Left renal cortex interstitium (tissue), 4 donors: ENCODE measurements around the gene NAA15. TPM values are rescaled to one million over a fixed set of nuclear protein-coding genes. Genes with fewer than 3 reads are reported as not detected.
"Not testable (repeated sequence)": the region's sequence is repeated elsewhere in the genome, so short reads cannot be mapped to it uniquely, and the experiment has no call there.

Experiments used
- DNase-seq, 4 donors: peaks; one replicate each; pipeline ENCODE4 v3.0.0-alpha.2; 2013; ENCODE audit warnings: low read depth in 4 of 4, low spot score in 2 of 4, missing footprints in 1 of 4
- polyA plus RNA-seq, 4 donors: library from polyadenylated mRNA; unstranded; fragments of 120-200 nt; gene quantifications; one replicate each; pipeline ENCODE4 v1.2.1, GENCODE V29; 2013; ENCODE audit not compliant: insufficient read length in 4 of 4

The NAA15 gene
- 10 to 100 TPM; 29.3 to 38.3 (median 35.2) TPM for polyA plus RNA-seq

DNA sequence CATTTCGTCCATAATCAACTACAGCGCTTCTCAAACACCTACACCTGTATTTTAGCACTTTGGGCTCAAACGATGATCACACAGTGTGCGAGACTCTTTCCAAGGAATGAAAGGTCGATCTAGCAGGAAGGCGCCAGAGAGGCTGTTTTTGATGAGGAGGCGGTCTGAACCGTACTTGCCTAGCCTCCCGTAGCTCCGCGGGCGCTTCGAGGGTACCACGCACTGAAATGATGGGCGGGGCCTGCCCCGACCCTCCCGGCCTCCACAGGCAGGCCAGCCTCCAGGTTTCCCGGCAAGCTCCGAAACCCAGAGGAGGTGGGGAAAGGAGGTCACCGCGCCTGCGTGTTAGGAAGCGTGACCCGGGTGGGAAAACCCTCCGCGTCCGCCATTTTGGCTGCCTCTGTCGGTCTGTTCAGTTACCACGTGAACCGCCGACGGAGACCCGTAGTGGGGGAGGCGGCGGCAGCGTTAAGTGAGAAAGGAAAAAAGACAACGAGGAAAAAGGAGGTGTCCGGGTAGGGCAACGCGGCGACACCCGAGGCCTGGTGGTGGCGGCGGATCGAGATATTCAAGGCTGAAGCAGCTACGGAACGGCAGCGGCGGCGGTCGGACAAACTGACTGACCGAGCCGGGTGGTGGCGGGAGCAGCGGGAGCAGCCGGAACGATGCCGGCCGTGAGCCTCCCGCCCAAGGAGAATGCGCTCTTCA lies at the start of gene NAA15:
NAA15 (plus strand) TSS at position 393 of the 708 bp plus-strand sequence; CDS start at position 666, 273 bp downstream.
- peak; percentile 90 to 97 (median 93) for DNase-seq

DNA sequence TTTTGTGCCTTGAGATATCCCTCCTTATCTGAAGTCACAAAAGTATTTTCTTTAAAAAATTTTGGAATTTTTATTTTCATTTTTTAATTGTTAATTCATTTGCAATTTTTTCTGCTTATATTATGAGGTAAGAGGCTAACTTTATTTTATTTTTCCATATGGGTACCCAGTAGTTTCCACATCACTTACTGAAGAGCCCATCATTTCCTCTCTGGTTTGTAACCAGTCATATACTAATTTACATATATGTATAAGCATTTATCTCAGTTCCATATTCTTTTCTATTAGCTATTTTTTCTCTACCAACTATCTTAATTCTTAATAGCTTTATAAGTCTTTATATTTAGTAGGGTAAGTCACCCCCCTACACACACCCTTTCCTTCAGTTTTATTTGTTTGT lies 48.3 kb upstream of the NAA15 start:
- no peak for DNase-seq

DNA sequence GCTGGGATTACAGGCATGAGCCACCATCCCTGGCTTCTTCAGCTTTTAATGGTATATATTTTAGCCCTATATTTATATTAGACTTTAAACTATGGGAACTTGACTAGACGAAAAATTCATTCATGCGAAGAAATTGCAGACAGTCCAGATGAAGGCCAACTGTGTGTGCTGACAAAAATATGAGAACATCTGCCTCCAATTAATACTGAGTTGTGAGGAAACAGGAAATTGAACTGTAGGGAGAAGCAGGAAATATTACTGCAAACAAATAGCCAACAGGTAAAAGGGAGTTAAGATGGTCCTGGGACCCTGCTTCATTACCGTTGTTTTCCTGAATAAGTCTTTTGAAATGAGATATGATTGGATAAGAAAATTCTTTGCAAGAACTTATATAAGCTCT lies 47.6 kb upstream of the NAA15 start:
- no peak for DNase-seq

DNA sequence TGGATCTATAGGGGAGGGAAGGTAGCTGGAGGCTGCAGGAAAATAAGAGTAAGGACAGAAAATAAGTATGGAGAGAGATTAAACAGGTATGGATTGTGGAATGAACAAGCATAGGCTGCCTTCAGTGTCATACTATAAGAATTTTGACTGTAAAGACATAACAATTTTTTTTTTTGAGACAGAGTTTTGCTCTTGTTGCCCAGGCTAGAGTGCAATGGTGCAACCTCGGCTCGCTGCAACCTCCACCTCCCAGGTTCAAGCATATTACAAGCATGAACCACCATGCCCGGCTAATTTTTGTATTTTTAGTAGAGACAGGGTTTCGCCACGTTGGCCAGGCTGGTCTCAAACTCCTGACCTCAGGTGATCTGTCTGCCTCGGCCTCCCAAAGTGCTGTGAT lies 45.7 kb upstream of the NAA15 start:
- not testable (repeated sequence) for DNase-seq

DNA sequence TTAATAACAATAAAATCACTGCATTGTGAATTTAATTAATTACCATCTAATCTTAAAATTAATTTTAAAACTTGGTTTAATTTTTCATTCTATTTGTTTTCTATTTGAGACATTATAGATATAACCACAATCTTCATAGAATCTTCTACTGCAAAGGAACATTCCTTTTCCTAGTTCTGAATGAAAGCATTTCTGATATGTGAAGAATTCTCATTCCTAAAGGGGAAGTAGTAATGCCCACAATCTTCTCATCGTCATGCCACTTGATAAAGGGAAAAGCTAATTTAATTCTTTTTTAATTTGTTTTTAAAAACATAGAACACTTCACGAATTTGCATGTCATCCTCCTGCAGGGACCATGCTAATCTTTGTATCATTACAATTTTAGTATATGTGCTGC lies 45.0 kb upstream of the NAA15 start:
- DNase-seq, result no peak

DNA sequence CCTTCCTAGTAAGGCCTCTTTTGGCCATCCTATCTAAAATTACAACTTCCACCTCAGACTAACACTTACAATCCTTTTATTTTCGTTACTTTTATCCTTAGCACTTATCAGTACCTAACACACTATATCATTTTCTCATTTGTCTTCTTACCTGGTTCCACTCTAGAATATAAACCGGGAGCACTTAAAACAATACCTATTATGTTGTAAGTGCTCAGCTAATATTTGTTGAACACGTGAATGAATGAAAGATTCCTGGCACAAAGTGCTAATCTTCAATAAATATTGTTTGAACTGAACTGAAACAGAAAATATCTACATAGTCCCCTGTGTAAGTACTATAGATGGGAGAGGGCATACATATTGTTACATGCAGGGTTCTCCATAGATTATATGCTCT lies 35.7 kb upstream of the NAA15 start:
- no peak for DNase-seq

DNA sequence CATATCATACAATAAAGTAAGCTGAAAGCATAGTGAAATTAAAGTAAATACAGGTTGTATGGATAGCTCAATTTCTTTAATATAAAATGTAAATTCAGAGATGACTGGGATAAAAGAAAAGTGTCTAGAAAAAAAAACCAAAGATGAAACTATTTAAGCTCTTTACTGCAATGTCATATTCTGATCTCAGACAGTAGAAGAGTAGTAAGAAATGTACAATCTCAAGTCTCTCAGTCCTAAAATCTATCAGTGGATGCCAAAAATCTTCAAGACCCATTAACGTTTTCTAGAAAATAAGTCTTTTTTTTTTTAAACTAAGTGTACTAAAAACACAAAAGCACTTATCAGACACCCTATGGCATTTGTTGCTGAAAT lies 35.1 kb upstream of the NAA15 start:
- DNase-seq, result no peak

DNA sequence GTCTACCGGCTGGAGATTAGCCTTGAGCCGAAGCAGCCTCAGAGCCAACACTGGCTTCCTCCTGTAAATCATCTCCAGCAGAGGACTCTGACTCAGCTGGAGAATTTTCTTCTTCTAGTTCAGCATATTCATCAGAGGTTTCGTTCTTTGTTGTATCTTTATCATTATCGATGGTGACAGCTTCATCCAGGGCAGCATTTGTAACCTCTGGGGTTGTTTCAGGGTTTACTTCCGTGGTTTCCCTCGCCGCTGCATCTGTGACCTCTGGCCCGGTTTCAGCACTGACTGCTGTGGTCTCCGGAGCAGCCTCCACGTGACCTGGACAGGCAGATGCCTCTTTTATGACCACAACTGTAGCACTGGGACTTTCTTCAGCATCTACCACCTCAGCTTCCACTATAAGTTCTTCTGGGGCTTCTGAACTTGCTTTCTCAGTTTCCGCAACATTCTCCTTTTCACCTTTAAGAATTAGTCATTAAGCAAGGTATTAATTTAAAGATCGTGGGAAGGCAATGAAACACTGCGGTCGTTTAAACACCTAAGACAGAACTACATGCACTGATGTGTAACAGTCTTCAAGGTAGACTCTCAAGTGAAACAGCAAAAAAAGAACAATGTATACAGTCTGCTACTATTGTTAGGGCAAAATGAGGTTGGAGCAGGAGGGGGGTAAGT lies 34.6 kb upstream of the NAA15 start:
- DNase-seq, result peak in 3 of 4 donors; percentile 40 to 69 (median 43)

DNA sequence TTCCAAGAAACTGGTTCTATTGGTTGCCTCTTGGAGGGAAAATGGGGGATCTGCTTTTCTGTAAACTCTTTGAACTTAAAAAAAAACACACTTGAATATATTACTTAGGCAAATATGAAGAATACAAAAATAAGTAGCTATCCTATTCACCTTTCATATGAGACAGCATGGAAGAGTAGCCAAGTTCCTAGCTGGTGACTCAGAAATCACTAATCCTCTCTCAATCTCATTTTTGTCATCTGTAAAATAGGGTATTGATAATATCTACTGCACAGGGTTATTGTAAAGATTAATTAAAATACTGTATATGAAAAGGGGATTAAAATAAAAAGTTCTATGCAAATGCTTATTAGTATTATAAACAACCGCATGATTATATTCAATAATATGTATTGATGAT lies 34.0 kb upstream of the NAA15 start:
- DNase-seq, result no peak

DNA sequence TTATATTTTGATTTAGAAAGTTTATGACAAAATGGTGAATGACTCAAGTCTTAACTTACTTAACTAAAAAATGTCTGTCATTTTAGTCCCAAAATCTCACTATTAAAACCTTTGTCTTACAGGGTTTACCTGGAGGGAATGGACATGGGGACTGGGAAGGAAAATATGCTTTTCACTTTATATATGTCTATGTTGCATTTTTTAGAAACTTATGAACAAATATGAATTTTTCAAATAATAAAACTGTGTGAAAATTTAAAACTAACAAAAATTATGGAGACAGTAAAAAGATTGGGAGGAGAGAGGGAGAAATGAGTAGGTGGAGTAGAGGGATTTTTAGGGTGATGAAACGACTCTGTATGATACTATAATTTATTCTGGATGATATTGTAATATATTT lies 27.5 kb upstream of the NAA15 start:
- no peak for DNase-seq

DNA sequence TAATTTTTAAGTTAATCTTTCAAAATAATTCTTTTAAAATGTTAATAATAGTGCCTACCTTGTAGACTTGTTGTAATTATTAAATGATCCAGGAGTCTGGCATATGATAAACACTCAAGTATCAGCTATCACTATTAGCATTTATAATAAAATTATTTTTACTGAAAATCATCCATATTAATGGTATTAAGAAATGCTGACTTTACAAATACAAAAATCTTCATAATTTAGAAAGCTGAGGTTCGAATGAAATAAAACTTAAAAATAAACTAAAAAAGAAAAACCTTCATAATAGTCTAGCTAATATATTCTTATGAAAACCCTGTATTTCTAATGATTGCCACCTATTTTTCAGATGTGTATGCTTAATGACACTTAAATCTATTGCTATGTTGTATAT lies 26.5 kb upstream of the NAA15 start:
- DNase-seq, result no peak

DNA sequence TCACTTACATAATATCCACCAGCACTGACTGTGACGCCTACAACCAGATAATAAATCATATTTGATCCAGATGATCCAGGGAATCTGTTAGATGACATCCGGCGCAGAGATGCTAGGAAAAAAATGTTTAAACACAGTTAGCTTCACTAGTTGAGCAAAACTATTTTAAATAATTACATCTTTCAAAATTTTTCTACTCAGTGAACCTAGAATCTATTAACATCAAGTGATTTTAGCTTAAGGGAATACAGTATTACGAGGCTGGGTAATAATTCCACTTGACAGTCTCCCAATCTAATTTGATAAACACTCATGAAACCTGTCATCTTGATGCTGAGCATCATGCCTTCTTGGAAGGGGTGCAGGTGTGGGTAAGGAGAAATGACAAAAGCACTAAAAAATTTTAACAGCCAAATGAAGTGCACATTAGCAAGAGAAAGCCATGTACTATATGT lies 26.0 kb upstream of the NAA15 start:
- no peak for DNase-seq

DNA sequence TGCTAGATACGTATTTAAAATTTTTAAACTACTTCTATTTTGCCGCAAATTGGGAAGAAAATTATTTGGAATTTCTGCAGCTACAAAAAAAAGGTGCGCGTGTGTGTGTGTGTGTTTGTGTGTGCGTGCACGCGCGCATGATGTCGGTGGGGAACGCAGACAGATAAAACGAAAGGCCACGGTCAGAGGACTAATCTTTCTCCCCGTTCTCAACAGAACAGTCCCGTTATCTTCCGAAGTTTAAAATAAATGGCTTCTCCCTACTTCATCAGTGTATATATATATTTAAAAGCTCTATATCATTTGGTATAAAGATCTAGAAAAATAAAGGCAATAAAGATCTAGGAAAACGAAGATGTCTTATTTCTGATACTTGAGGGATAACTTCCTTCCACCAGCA lies 22.8 kb upstream of the NAA15 start:
- DNase-seq, result no peak

DNA sequence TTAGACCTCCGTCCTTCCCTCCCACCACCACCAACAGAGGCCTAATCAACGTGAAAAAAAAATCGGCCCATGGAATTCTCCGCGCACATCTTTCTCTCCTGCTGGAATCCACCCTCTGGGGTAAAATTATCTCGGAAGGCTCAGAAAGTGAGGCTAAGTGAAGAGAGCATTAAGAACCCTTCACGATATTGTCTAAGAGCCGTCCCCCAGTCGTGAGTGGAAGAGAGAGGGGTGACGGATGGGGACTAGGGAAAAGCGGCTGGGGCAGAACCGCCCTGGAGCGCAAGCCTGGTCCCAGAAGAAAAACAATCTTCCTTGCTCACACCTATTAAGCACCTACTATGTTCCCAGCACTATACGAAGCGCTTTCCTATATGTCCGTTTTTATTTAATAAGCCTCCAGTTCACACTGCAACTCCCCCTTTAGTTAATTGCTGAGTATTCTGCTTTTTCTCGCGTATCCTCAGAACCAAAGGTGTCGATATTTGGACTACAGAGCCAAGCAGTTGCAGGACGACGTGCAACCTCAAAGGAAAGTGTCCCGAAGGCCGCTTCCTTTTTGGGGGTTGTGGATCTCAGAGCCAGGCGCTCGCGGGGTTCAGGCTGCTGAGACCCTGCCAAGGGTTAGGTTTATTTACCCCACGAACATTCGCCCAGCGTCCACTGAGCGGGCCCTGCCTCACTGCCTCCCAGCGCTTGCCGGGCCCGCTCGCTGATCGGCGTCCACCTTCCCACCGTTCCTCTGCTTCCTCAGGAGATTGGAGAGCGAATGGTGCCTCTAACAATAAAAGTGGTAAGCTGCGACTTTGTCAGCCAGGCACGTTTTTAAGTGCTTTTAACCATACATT lies 22.2 kb upstream of the NAA15 start:
- DNase-seq, result no peak

DNA sequence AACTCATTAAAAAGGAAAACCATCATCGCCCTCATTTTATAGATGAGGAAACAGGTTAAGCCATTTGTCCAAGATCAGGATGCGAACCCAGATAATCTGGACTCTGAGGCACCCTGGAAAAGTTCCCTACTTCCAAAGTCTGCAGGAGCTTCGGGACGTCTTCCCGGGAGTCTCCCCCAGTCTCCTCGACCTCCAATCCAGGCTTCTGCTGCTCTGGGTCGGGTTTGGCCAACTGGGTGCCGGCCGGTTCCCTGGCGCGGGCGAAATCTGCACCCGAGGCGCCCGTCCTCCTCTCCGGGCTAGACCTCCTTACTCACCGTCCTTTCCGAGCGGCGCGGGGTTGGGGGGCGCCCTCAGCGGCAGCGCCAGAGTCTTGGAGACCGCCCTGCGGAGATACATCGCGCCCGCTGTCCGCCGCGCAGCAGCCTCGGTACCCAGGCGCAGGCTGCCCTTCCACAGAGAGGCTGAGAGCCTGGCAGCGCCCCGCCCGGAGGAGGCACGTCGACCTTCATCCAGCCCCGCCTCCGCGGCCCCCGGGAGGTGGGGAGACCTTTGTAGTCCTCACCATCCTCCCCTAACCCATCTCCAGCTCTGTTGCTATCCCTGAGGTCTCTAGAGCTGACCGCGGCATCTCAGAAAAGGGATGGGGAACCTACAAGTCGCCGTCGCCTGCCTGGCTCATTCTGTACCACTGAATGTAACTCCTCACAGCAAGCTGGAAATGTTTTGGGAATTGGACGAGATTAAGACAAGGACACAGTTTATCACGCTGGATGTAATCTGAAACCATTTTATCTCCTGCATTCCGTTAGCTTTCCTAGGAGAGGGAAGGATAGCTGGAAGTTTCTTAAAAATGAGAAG lies 21.3 kb upstream of the NAA15 start, which contains the start of gene MGARP:
MGARP (minus strand) TSS at position 466 of the 861 bp plus-strand sequence; CDS start at position 399, 67 bp downstream.
- DNase-seq, result no peak

DNA sequence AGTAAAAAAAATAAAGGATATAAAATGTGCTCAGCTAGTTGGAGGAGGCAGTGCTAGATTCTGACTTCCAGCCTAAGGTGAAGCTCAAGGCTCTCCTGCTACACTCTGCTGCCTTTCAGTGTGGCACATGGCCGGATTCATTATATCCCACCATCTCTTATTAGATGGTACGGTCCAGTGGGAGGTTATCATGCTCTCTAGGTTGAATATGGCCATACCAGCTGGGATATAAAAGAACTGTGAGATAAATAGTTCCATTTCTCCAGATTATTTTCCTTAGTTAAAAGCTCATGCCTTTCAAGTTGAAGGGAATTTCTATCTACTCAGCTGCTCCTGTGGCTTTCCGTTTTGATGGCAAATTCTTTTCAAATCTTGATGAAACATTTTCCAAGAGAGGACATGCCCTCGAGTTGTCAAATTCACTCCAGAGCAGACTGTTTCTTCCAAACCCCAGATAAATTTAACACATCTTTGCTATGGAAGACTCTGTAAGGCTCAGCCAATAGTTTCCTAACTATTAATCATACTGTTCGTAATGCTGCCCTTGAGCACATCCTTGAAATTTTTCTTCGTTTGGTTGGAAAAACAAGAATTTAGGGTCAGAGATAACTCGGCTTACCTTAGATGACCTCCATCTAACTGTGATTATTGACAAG lies 19.1 kb upstream of the NAA15 start:
- no peak for DNase-seq

DNA sequence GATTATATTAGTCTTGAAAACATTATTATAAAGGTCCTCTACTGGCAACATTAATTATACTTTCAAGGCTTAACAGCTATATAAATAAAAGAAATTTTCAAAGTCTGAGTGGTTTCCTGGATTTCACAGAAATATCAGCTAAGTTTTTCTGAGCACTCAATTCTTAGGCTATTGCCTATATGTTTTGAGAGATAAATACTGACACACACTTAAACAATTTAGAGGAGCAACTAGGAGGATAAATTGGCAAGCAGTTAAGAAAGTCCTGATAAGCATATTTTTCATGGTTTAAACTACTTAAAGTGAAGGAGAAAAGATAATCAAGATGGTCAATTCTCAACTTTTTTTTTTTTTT lies 18.6 kb upstream of the NAA15 start:
- no peak for DNase-seq

DNA sequence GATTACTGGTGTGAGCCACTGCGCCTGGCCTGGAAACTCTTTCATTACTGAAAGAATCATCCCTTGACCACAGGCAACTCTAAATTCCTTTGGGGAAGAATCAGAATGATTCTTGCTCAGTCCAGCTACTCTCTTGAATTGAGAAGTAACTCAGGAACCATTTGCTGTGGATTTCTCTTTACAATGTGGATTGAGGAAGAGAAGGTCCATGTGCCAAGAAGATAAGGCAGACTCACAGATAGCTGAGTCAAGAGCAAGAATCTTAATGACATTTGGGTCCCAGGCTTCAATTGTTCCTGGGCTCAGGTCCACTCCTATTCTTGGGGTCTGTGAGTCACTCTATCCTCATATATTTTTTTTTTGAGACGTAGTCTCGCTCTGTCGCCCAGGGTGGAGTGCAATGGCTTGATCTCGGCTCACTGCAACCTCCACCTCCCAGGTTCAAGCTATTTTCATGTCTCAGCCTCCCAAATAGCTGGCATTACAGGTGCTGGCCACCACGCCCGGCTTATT lies 15.1 kb upstream of the NAA15 start:
- DNase-seq, result no peak

DNA sequence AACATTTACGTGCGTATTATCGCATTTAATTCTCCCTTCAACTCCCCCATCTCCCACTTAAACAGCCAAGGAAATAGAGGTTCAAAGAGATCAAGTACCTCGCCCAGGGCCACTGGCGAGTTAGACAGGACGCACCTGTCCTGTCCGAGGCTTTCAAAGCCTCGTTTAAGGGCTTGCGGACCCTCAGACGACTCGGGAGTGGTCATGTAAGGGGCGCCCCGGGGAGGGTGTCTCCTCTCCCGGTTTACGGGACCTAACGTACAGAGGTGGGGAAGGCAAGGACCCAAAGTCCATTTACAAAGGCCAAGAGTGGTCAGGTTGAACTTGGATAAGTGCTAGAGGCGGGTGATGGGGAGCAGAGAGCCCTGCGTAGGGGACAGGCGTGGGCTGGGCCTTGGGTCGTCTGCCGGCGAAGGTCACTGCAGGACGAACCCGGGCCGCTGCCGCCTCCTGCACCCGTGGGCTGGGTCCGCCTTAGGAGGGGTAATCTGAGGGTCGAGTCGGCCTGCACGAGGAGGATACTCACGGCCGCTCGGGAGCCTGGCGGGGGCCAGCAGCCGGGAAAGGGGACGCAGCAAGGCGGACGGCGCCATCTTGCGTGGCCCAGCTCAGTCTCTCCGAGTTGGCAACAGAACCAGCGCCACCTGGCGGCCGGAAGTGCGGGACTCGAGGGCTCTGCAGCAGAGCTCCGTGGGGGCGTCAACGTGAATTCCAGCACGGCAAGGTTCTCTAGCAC lies 5.9 kb upstream of the NAA15 start:
- peak; percentile 87 to 95 (median 90) for DNase-seq
